Panc1 (cell line): ENCODE results near the gene EPHB6. TPM values are rescaled to one million over a fixed set of nuclear protein-coding genes. Genes with fewer than 3 reads are reported as not detected.

Experiments used
- ATAC-seq: fragments of 200-7000 bp; cut with Tn5 transposase; 2 replicates; pipeline ENCODE4 v1.9.1; 2020; ENCODE audit warnings: mild to moderate bottlenecking, moderate library complexity
- BruUV-seq: library from RNA; stranded (reverse); fragments of 400-500 nt; replicated peaks from 2 replicates; lab custom pipeline; 2021; lab: Mats Ljungman, UMichigan
- CTCF ChIA-PET: fragments of 300-600 bp; sonication (Branson Sonifier 250); formaldehyde crosslinking; loops from one replicate; lab custom pipeline; 2022; ENCODE audit warnings: antibody characterized with exemption; lab: Charles Lee
- POLR2A ChIA-PET: fragments of 300-600 bp; sonication (Branson Sonifier 250); formaldehyde crosslinking; loops from one replicate; lab custom pipeline; 2022; ENCODE audit warnings: antibody characterized with exemption; lab: Charles Lee
- DNase-seq: peaks from one replicate; pipeline ENCODE4 v3.0.0-alpha.2; 2010; ENCODE audit warnings: low read depth, low spot score
- H3K27ac ChIP-seq: 2 replicates; pipeline ENCODE4 v1.5.1; 2011; ENCODE audit warnings: mild to moderate bottlenecking, low read length, inconsistent platforms
- H3K27me3 ChIP-seq: fragments of 200-500 bp; sonication (Bioruptor generic); 2 replicates; pipeline ENCODE4 v1.6.0; 2014; ENCODE audit warnings: low read length, inconsistent platforms; ENCODE audit not compliant: control insufficient read depth, insufficient read depth
- H3K36me3 ChIP-seq: fragments of 200-500 bp; sonication (Bioruptor generic); 2 replicates; pipeline ENCODE4 v1.5.1; 2014; ENCODE audit warnings: inconsistent platforms, mild to moderate bottlenecking, low read length, moderate library complexity; ENCODE audit not compliant: control insufficient read depth, insufficient read depth
- H3K4me1 ChIP-seq: 2 replicates; pipeline ENCODE4 v1.5.1; 2011; ENCODE audit warnings: inconsistent platforms, mild to moderate bottlenecking, low read length, moderate library complexity; ENCODE audit not compliant: control insufficient read depth, insufficient read depth
- H3K4me3 ChIP-seq, 2 experiments: 2 replicates each; pipeline ENCODE4 v1.5.1; 2011 to 2012; ENCODE audit warnings: low read depth in 2 of 2, low read length in 2 of 2, mild to moderate bottlenecking in 2 of 2, inconsistent platforms in 1 of 2, moderate library complexity in 1 of 2
- H3K9me3 ChIP-seq: fragments of 200-500 bp; sonication (Bioruptor generic); 2 replicates; pipeline ENCODE4 v1.5.1; 2014; ENCODE audit warnings: low read depth, mild to moderate bottlenecking, inconsistent platforms, low read length, moderate library complexity; ENCODE audit not compliant: control insufficient read depth, insufficient read depth
- POLR2AphosphoS5 ChIP-seq: IDR thresholded peaks from 2 replicates; pipeline ENCODE4 v1.6.1; 2012; ENCODE audit warnings: mild to moderate bottlenecking, low read depth, low read length, moderate library complexity
- SIN3A ChIP-seq: IDR thresholded peaks from 2 replicates; pipeline ENCODE4 v1.6.1; 2012; ENCODE audit warnings: low read depth, mild to moderate bottlenecking, low read length, moderate library complexity, borderline replicate concordance; ENCODE audit not compliant: insufficient read depth
- TCF7L2 ChIP-seq: IDR thresholded peaks from 2 replicates; pipeline ENCODE4 v1.6.1; 2011; ENCODE audit warnings: mild to moderate bottlenecking, low read depth, low read length, inconsistent platforms
- in situ Hi-C: cut with HindIII; loops from 2 replicates; pipeline ENCODE4 v1.10.0; 2016; ENCODE audit warnings: low sequenced_read_pairs, low pct_unique_long_range_greater_than_20kb
- intact Hi-C: fragments of 100-400 bp; cut with micrococcal nuclease; formaldehyde crosslinking; loops from one replicate; pipeline ENCODE4 v1.10.0; 2022; ENCODE audit not compliant: unreplicated experiment
- total RNA-seq: library from RNA; stranded (reverse); gene quantifications from one replicate; pipeline ENCODE4 v1.2.1, GENCODE V29; 2021; ENCODE audit not compliant: unreplicated experiment
- TF ChIP-seq, protein P1 (sequence below): fragments of 450-650 bp; IDR thresholded peaks from 2 replicates; pipeline ENCODE4 v1.5.1; 2017; ENCODE audit warnings: mild to moderate bottlenecking
- TF ChIP-seq, protein P2 (sequence below), 2 experiments: IDR thresholded peaks; 2 replicates each; pipeline ENCODE4 v1.6.1; 2011 to 2012; ENCODE audit warnings: low read depth in 2 of 2, control low read depth in 1 of 2, low read length in 1 of 2, mild to moderate bottlenecking in 1 of 2, moderate library complexity in 1 of 2; ENCODE audit not compliant: insufficient read depth in 1 of 2

EPHB6 gene
- total RNA-seq, 1 experiment from 2014 or later: 0.54 TPM

DNA sequence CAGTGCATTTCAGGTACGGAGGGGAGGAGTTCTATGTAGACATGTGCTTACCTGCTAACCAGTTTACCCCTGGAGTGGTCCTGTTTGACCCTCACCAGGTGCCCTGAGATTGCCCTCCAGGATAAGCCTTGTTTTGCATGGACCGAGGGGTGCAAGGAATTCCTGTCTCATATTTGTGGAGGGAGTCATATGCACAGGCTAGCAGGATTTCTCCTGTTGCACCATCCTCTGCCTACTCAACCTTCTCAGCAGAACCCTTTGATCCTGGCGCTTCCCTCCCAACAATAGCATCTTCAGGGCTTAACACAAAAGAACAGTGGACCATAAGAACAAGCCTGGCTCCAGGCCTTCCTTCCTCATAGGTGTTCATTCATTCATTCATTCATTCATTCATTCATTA is 23.4 kb downstream of the EPHB6 start:
- DNase-seq: no peak
- intact Hi-C loops: no loop called here
- no peaks in the 10 kb centered on the region for H3K9me3 ChIP-seq
- H3K4me1 ChIP-seq: no peaks in the 10 kb centered on the region
- H3K4me3 ChIP-seq: no peak overlapping the region
- BruUV-seq: no TSS peak
- ChIA-PET CTCF (no interaction called here), POLR2A (no interaction called here)
- H3K27me3 ChIP-seq: peaks cover 13% of the 10 kb centered on the region
- H3K27ac ChIP-seq: no peak overlapping the region
- in situ Hi-C loops: no loop called here
- H3K36me3 ChIP-seq: no peaks in the 10 kb centered on the region
- no peak for TF ChIP-seq POLR2AphosphoS5
- TF ChIP-seq TCF7L2: no peak
- TF ChIP-seq, protein P1, sequence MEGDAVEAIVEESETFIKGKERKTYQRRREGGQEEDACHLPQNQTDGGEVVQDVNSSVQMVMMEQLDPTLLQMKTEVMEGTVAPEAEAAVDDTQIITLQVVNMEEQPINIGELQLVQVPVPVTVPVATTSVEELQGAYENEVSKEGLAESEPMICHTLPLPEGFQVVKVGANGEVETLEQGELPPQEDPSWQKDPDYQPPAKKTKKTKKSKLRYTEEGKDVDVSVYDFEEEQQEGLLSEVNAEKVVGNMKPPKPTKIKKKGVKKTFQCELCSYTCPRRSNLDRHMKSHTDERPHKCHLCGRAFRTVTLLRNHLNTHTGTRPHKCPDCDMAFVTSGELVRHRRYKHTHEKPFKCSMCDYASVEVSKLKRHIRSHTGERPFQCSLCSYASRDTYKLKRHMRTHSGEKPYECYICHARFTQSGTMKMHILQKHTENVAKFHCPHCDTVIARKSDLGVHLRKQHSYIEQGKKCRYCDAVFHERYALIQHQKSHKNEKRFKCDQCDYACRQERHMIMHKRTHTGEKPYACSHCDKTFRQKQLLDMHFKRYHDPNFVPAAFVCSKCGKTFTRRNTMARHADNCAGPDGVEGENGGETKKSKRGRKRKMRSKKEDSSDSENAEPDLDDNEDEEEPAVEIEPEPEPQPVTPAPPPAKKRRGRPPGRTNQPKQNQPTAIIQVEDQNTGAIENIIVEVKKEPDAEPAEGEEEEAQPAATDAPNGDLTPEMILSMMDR: no peak
- TF ChIP-seq SIN3A: no peak
- TF ChIP-seq, protein P2, sequence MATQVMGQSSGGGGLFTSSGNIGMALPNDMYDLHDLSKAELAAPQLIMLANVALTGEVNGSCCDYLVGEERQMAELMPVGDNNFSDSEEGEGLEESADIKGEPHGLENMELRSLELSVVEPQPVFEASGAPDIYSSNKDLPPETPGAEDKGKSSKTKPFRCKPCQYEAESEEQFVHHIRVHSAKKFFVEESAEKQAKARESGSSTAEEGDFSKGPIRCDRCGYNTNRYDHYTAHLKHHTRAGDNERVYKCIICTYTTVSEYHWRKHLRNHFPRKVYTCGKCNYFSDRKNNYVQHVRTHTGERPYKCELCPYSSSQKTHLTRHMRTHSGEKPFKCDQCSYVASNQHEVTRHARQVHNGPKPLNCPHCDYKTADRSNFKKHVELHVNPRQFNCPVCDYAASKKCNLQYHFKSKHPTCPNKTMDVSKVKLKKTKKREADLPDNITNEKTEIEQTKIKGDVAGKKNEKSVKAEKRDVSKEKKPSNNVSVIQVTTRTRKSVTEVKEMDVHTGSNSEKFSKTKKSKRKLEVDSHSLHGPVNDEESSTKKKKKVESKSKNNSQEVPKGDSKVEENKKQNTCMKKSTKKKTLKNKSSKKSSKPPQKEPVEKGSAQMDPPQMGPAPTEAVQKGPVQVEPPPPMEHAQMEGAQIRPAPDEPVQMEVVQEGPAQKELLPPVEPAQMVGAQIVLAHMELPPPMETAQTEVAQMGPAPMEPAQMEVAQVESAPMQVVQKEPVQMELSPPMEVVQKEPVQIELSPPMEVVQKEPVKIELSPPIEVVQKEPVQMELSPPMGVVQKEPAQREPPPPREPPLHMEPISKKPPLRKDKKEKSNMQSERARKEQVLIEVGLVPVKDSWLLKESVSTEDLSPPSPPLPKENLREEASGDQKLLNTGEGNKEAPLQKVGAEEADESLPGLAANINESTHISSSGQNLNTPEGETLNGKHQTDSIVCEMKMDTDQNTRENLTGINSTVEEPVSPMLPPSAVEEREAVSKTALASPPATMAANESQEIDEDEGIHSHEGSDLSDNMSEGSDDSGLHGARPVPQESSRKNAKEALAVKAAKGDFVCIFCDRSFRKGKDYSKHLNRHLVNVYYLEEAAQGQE (IDR thresholded peaks at IDR 0.05; ENCODE audit: insufficient read depth in 1 of 2, low read depth in 2 of 2, low read length in 1 of 2): no peak
- no peak for ATAC-seq

DNA sequence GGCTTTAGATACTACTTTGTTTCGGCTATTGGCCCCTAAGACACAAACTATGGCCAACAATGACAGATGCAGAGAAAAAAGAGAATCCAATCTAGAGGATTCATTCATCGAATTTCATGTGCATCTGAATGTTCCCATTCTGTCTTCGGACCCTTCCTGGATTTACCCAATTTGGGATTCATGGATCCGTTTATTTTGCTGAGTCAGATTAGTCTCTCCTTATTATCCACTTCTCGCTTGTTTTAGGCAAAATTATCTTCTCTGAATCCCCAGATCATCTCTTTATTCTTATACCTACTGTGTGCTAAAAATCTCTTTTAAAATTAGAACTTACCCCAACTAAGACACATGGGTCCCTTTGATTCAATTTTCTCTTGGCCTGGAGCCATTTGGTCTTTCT is 24.2 kb downstream of the EPHB6 start:
- Histone ChIP-seq H3K4me3 (no peak overlapping the region), H3K36me3 (no peaks in the 10 kb centered on the region), H3K27me3 (peaks cover 13% of the 10 kb centered on the region), H3K4me1 (no peaks in the 10 kb centered on the region), H3K9me3 (no peaks in the 10 kb centered on the region), H3K27ac (no peak overlapping the region)
- POLR2A ChIA-PET: no interaction called here
- no TSS peak for BruUV-seq
- DNase-seq: no peak
- intact Hi-C loops: no loop called here
- no peak for ATAC-seq
- CTCF ChIA-PET: no interaction called here
- in situ Hi-C loops: no loop called here
- TF ChIP-seq, protein P2 (IDR thresholded peaks at IDR 0.05; ENCODE audit: insufficient read depth in 1 of 2, low read depth in 2 of 2, low read length in 1 of 2): no peak
- TF ChIP-seq SIN3A: no peak
- TF ChIP-seq TCF7L2: no peak
- TF ChIP-seq, protein P1: no peak
